ENCODE data around the gene TEX14. TPM values are rescaled to one million over a fixed set of nuclear protein-coding genes. Genes with fewer than 3 reads are reported as not detected.
A peak's percentile ranks its signal among the peaks of the same experiment; 100 is the strongest.

TEX14 gene
- total and polyA plus RNA-seq, 5 donors from 2014 or later = 0.05 to 1.8 (median 0.37) TPM; not detected in 2

DNA sequence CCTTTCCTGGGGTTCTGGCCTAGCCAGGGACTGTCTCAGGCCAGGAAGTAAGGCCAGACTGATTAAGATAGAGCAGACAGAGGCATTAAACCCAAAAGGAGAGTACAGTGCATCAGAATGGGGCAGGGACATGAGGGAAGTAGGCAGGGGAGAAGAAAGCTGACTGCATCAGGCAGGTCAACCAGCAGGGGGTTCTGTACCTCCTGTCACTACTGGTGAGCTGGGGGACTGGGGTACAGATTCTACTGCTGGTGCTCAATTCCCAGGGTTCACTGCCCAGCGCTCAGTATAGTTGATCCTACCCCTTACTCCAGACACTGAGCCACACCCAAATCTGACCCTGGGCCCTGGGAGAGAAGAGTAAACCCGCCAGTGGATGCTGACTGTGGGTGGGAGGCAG lies 164.5 kb downstream of the TEX14 start:
- Histone ChIP-seq H3K4me1 (ENCODE audit: control insufficient read depth, insufficient read depth, low read length, poor library complexity, severe bottlenecking) (peaks cover 8% of the 10 kb centered on the region), H3K27me3 (ENCODE audit: control insufficient read depth, insufficient read depth, low read length) (peaks cover 3% of the 10 kb centered on the region), H3K36me3 (ENCODE audit: control insufficient read depth, insufficient read depth, low read length) (no peaks in the 10 kb centered on the region), H3K4me3 (ENCODE audit: low read depth, low read length) (no peak overlapping the region), H3K9me3 (ENCODE audit: control insufficient read depth in 2 of 2, low read length in 2 of 2) (no peaks in the 10 kb centered on the region), H3K27ac (ENCODE audit: insufficient read depth, low read length, poor library complexity, severe bottlenecking) (no peak overlapping the region)
- peaks cover 7% of the 10 kb centered on the region for H3K27me3 Mint-ChIP-seq
- H3K9me3 Mint-ChIP-seq = no peaks in the 10 kb centered on the region
- no peaks in the 10 kb centered on the region for H3K36me3 Mint-ChIP-seq
- DNase-seq (peak in 1 of 3 donors; percentile 28), ATAC-seq (ENCODE audit: low read depth in 2 of 2) (no peak)
- peaks cover 0 to 2% (median 0%) of the 10 kb centered on the region in 4 donors for H3K4me1 Mint-ChIP-seq
- no peak overlapping the region for H3K4me3 Mint-ChIP-seq
- H3K27ac Mint-ChIP-seq = no peak overlapping the region

GRCh38 chr17:58525239-58525638 lies 166.6 kb downstream of the TEX14 start:
- Histone ChIP-seq H3K27me3 (ENCODE audit: control insufficient read depth, insufficient read depth, low read length) (no peaks in the 10 kb centered on the region), H3K9me3 (ENCODE audit: control insufficient read depth in 2 of 2, low read length in 2 of 2) (no peaks in the 10 kb centered on the region), H3K4me1 (ENCODE audit: control insufficient read depth, insufficient read depth, low read length, poor library complexity, severe bottlenecking) (no peaks in the 10 kb centered on the region), H3K27ac (ENCODE audit: insufficient read depth, low read length, poor library complexity, severe bottlenecking) (no peak overlapping the region), H3K36me3 (ENCODE audit: control insufficient read depth, insufficient read depth, low read length) (no peaks in the 10 kb centered on the region), H3K4me3 (ENCODE audit: low read depth, low read length) (no peak overlapping the region)
- DNase-seq = no peak
- H3K27me3 Mint-ChIP-seq = peaks cover 5% of the 10 kb centered on the region
- H3K36me3 Mint-ChIP-seq = no peaks in the 10 kb centered on the region
- ATAC-seq (ENCODE audit: low read depth in 2 of 2) = no peak
- H3K9me3 Mint-ChIP-seq = no peaks in the 10 kb centered on the region
- peaks cover 0 to 2% (median 0%) of the 10 kb centered on the region in 4 donors for H3K4me1 Mint-ChIP-seq
- peak overlapping the region in 1 of 3 donors; percentile 65 for H3K27ac Mint-ChIP-seq
- no peak overlapping the region for H3K4me3 Mint-ChIP-seq

GRCh38 chr17:58521680-58522079 lies 170.2 kb downstream of the TEX14 start:
- no peaks in the 10 kb centered on the region for H3K36me3 Mint-ChIP-seq
- no peaks in the 10 kb centered on the region for H3K9me3 Mint-ChIP-seq
- H3K4me3 ChIP-seq (ENCODE audit: low read depth, low read length) = no peak overlapping the region
- no peaks in the 10 kb centered on the region for H3K9me3 ChIP-seq (ENCODE audit: control insufficient read depth in 2 of 2, low read length in 2 of 2)
- peaks cover 18% of the 10 kb centered on the region for H3K4me1 ChIP-seq (ENCODE audit: control insufficient read depth, insufficient read depth, low read length, poor library complexity, severe bottlenecking)
- no peaks in the 10 kb centered on the region for H3K27me3 ChIP-seq (ENCODE audit: control insufficient read depth, insufficient read depth, low read length)
- peak overlapping the region in 1 of 3 donors; percentile 47 for H3K27ac Mint-ChIP-seq
- H3K27ac ChIP-seq (ENCODE audit: insufficient read depth, low read length, poor library complexity, severe bottlenecking) = no peak overlapping the region
- no peak for ATAC-seq (ENCODE audit: low read depth in 2 of 2)
- no peaks in the 10 kb centered on the region for H3K36me3 ChIP-seq (ENCODE audit: control insufficient read depth, insufficient read depth, low read length)
- DNase-seq = no peak
- H3K27me3 Mint-ChIP-seq = peaks cover 5% of the 10 kb centered on the region
- peaks cover 6 to 26% (median 9%) of the 10 kb centered on the region in 4 donors for H3K4me1 Mint-ChIP-seq
- H3K4me3 Mint-ChIP-seq = no peak overlapping the region

- Mint-ChIP-seq H3K4me1 (peaks cover 12 to 34% (median 16%) of the 10 kb centered on the region in 4 donors), H3K27ac (peak overlapping the region in 2 of 3 donors; percentile 47 to 61), H3K36me3 (no peaks in the 10 kb centered on the region), H3K9me3 (no peaks in the 10 kb centered on the region), H3K4me3 (peak overlapping the region in 3 of 4 donors; percentile 22 to 73 (median 67)), H3K27me3 (peaks cover 5% of the 10 kb centered on the region)
- ATAC-seq (ENCODE audit: low read depth in 2 of 2) (no peak), DNase-seq (peak in 1 of 3 donors; percentile 26)
- Histone ChIP-seq H3K4me1 (ENCODE audit: control insufficient read depth, insufficient read depth, low read length, poor library complexity, severe bottlenecking) (peaks cover 21% of the 10 kb centered on the region), H3K36me3 (ENCODE audit: control insufficient read depth, insufficient read depth, low read length) (no peaks in the 10 kb centered on the region), H3K4me3 (ENCODE audit: low read depth, low read length) (no peak overlapping the region), H3K27me3 (ENCODE audit: control insufficient read depth, insufficient read depth, low read length) (no peaks in the 10 kb centered on the region), H3K9me3 (ENCODE audit: control insufficient read depth in 2 of 2, low read length in 2 of 2) (no peaks in the 10 kb centered on the region), H3K27ac (ENCODE audit: insufficient read depth, low read length, poor library complexity, severe bottlenecking) (no peak overlapping the region)
These were observed 170.9 kb downstream of the TEX14 start for GRCh38 chr17:58520843-58521430.

- Histone ChIP-seq H3K4me1 (ENCODE audit: control insufficient read depth, insufficient read depth, low read length, poor library complexity, severe bottlenecking) (peaks cover 39% of the 10 kb centered on the region), H3K36me3 (ENCODE audit: control insufficient read depth, insufficient read depth, low read length) (no peaks in the 10 kb centered on the region), H3K27ac (ENCODE audit: insufficient read depth, low read length, poor library complexity, severe bottlenecking) (peak overlapping the region; percentile 88), H3K4me3 (ENCODE audit: low read depth, low read length) (peak overlapping the region; percentile 96), H3K9me3 (ENCODE audit: control insufficient read depth in 2 of 2, low read length in 2 of 2) (no peaks in the 10 kb centered on the region), H3K27me3 (ENCODE audit: control insufficient read depth, insufficient read depth, low read length) (no peaks in the 10 kb centered on the region)
- Mint-ChIP-seq H3K27ac (peak overlapping the region; percentile 94 to 98 (median 96)), H3K4me3 (peak overlapping the region; percentile 84 to 98 (median 95)), H3K9me3 (no peaks in the 10 kb centered on the region), H3K4me1 (peaks cover 18 to 56% (median 26%) of the 10 kb centered on the region in 4 donors), H3K27me3 (peaks cover 5% of the 10 kb centered on the region), H3K36me3 (peaks cover under 1% of the 10 kb centered on the region)
- DNase-seq = peak; percentile 100
- peak; percentile 82 to 85 for ATAC-seq (ENCODE audit: low read depth in 2 of 2)
These were observed 173.8 kb downstream of the TEX14 start for GRCh38 chr17:58517928-58518609.

DNA sequence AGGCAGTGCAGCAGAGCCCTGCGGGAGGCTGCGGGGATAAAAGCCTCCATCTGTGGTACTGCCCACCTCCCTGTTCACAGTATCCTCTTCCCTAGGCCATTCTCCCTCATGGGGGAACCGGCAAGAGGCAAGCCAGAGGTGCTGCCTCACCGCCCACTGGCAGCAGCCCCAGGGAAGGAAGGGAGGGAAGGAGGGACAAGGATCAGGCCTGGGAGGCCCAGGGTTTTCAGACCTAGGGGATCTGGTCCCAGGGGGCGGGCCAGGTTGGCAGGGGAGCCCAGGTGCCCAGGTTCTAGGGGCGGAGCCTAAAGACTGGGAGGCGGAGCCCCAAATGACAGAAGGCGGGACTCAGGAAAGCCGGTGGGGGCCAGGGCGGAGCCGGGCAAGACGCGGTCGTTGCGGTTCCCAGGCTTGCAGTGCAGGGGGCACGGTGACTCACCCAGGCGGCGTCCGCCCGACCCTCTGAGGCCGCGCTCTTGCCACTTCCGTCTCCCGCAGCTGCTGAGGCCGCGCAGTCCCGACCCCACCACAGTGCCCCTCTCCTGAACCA lies 174.4 kb downstream of the TEX14 start:
- no peaks in the 10 kb centered on the region for H3K9me3 Mint-ChIP-seq
- peaks cover 20 to 61% (median 31%) of the 10 kb centered on the region in 4 donors for H3K4me1 Mint-ChIP-seq
- Histone ChIP-seq H3K9me3 (ENCODE audit: control insufficient read depth in 2 of 2, low read length in 2 of 2) (no peaks in the 10 kb centered on the region), H3K4me1 (ENCODE audit: control insufficient read depth, insufficient read depth, low read length, poor library complexity, severe bottlenecking) (peaks cover 42% of the 10 kb centered on the region), H3K27me3 (ENCODE audit: control insufficient read depth, insufficient read depth, low read length) (no peaks in the 10 kb centered on the region), H3K36me3 (ENCODE audit: control insufficient read depth, insufficient read depth, low read length) (peaks cover 2% of the 10 kb centered on the region), H3K4me3 (ENCODE audit: low read depth, low read length) (peak overlapping the region; percentile 71), H3K27ac (ENCODE audit: insufficient read depth, low read length, poor library complexity, severe bottlenecking) (peak overlapping the region; percentile 88)
- peak overlapping the region; percentile 89 to 98 (median 94) for H3K27ac Mint-ChIP-seq
- H3K36me3 Mint-ChIP-seq = peaks cover 4% of the 10 kb centered on the region
- H3K4me3 Mint-ChIP-seq = peak overlapping the region; percentile 84 to 98 (median 95)
- ATAC-seq (ENCODE audit: low read depth in 2 of 2) (no peak), DNase-seq (no peak)
- no peaks in the 10 kb centered on the region for H3K27me3 Mint-ChIP-seq

GRCh38 chr17:58516644-58517377 lies 175.0 kb downstream of the TEX14 start:
- H3K4me1 Mint-ChIP-seq = peaks cover 20 to 66% (median 34%) of the 10 kb centered on the region in 4 donors
- ATAC-seq (ENCODE audit: low read depth in 2 of 2) = no peak
- H3K27me3 Mint-ChIP-seq = no peaks in the 10 kb centered on the region
- H3K9me3 Mint-ChIP-seq = no peaks in the 10 kb centered on the region
- peaks cover 42% of the 10 kb centered on the region for H3K4me1 ChIP-seq (ENCODE audit: control insufficient read depth, insufficient read depth, low read length, poor library complexity, severe bottlenecking)
- H3K4me3 ChIP-seq (ENCODE audit: low read depth, low read length) = peak overlapping the region; percentile 71
- no peaks in the 10 kb centered on the region for H3K9me3 ChIP-seq (ENCODE audit: control insufficient read depth in 2 of 2, low read length in 2 of 2)
- peaks cover 3% of the 10 kb centered on the region for H3K36me3 ChIP-seq (ENCODE audit: control insufficient read depth, insufficient read depth, low read length)
- peak overlapping the region; percentile 88 for H3K27ac ChIP-seq (ENCODE audit: insufficient read depth, low read length, poor library complexity, severe bottlenecking)
- peak overlapping the region; percentile 84 to 98 (median 95) for H3K4me3 Mint-ChIP-seq
- peaks cover 4% of the 10 kb centered on the region for H3K36me3 Mint-ChIP-seq
- H3K27me3 ChIP-seq (ENCODE audit: control insufficient read depth, insufficient read depth, low read length) = no peaks in the 10 kb centered on the region
- DNase-seq = no peak
- H3K27ac Mint-ChIP-seq = peak overlapping the region; percentile 79 to 94 (median 86)
